HL-60 (cell line): ENCODE data around the gene XXYLT1.

Source experiments
- DNase-seq, 2 experiments: peaks; one replicate each; pipeline ENCODE4 v3.0.0-alpha.2; 2010 to 2020; ENCODE audit warnings: low read depth in 1 of 2, low spot score in 1 of 2
- H3K27ac ChIP-seq: fragments of 250-450 bp; sonication (Bioruptor Pico); replicated peaks from 2 replicates; pipeline ENCODE4 v1.5.1; 2020; ENCODE audit warnings: mild to moderate bottlenecking, moderate library complexity
- H3K27me3 ChIP-seq: fragments of 250-450 bp; sonication (Bioruptor Pico); 2 replicates; pipeline ENCODE4 v1.5.1; 2021; ENCODE audit warnings: mild to moderate bottlenecking, moderate library complexity; ENCODE audit not compliant: insufficient read depth, poor library complexity, severe bottlenecking
- H3K4me3 ChIP-seq: replicated peaks from 2 replicates; pipeline ENCODE4 v1.5.1; 2011; ENCODE audit warnings: mild to moderate bottlenecking, control low read depth, low read length; ENCODE audit not compliant: insufficient read depth
- CTCF ChIP-seq: IDR thresholded peaks from one replicate; pipeline ENCODE4 v1.5.1; 2011; ENCODE audit warnings: low read length, control low read depth, inconsistent platforms; ENCODE audit not compliant: insufficient read depth
- GABPA ChIP-seq: IDR thresholded peaks from 2 replicates; pipeline ENCODE4 v1.6.1; 2012; ENCODE audit warnings: low read depth
- POLR2AphosphoS5 ChIP-seq: IDR thresholded peaks from 2 replicates; pipeline ENCODE4 v1.6.1; 2012; ENCODE audit warnings: low read depth
- SPI1 ChIP-seq: IDR thresholded peaks from 2 replicates; pipeline ENCODE4 v1.6.1; 2012; ENCODE audit warnings: low read depth, mild to moderate bottlenecking, borderline replicate concordance
- TF ChIP-seq, protein P1 (sequence below): IDR thresholded peaks from 2 replicates; pipeline ENCODE4 v1.6.1; 2012; ENCODE audit warnings: low read depth; ENCODE audit not compliant: insufficient replicate concordance

Gene XXYLT1

GRCh38 chr3:195143221-195143620, 127.7 kb downstream of the XXYLT1 start:
- DNase-seq = no peak
- no peak overlapping the region for H3K27ac ChIP-seq
- TF ChIP-seq SPI1 (no peak), POLR2AphosphoS5 (no peak), GABPA (no peak), CTCF (no peak)
- TF ChIP-seq, protein P1, sequence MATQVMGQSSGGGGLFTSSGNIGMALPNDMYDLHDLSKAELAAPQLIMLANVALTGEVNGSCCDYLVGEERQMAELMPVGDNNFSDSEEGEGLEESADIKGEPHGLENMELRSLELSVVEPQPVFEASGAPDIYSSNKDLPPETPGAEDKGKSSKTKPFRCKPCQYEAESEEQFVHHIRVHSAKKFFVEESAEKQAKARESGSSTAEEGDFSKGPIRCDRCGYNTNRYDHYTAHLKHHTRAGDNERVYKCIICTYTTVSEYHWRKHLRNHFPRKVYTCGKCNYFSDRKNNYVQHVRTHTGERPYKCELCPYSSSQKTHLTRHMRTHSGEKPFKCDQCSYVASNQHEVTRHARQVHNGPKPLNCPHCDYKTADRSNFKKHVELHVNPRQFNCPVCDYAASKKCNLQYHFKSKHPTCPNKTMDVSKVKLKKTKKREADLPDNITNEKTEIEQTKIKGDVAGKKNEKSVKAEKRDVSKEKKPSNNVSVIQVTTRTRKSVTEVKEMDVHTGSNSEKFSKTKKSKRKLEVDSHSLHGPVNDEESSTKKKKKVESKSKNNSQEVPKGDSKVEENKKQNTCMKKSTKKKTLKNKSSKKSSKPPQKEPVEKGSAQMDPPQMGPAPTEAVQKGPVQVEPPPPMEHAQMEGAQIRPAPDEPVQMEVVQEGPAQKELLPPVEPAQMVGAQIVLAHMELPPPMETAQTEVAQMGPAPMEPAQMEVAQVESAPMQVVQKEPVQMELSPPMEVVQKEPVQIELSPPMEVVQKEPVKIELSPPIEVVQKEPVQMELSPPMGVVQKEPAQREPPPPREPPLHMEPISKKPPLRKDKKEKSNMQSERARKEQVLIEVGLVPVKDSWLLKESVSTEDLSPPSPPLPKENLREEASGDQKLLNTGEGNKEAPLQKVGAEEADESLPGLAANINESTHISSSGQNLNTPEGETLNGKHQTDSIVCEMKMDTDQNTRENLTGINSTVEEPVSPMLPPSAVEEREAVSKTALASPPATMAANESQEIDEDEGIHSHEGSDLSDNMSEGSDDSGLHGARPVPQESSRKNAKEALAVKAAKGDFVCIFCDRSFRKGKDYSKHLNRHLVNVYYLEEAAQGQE = no peak
- no peaks in the 10 kb centered on the region for H3K27me3 ChIP-seq
- H3K4me3 ChIP-seq = no peak overlapping the region

DNA sequence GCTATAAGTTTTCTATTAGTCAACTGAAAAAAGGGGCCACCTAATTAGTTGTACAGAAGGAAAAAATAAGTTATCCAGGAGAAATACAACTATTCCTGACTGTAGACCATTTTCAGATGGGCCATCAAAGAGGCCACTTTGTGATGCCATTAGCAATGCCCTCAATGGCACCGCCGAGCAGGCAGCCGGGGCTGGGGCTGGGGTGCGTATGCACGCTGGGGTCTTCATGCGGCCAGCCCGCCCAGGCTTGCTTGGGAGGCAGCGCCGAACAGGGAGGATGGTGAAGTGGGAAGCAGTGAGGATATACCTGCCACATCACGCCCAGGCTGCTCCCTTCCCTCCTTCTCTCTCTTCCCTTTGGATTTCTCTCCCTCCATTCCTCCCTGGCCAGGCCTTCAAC, 128.4 kb downstream of the XXYLT1 start:
- no peak for DNase-seq
- Histone ChIP-seq H3K27ac (no peak overlapping the region), H3K4me3 (no peak overlapping the region), H3K27me3 (no peaks in the 10 kb centered on the region)
- TF ChIP-seq POLR2AphosphoS5 = no peak
- TF ChIP-seq, protein P1 = no peak
- TF ChIP-seq CTCF = no peak
- TF ChIP-seq SPI1 = no peak
- TF ChIP-seq GABPA = no peak

DNA sequence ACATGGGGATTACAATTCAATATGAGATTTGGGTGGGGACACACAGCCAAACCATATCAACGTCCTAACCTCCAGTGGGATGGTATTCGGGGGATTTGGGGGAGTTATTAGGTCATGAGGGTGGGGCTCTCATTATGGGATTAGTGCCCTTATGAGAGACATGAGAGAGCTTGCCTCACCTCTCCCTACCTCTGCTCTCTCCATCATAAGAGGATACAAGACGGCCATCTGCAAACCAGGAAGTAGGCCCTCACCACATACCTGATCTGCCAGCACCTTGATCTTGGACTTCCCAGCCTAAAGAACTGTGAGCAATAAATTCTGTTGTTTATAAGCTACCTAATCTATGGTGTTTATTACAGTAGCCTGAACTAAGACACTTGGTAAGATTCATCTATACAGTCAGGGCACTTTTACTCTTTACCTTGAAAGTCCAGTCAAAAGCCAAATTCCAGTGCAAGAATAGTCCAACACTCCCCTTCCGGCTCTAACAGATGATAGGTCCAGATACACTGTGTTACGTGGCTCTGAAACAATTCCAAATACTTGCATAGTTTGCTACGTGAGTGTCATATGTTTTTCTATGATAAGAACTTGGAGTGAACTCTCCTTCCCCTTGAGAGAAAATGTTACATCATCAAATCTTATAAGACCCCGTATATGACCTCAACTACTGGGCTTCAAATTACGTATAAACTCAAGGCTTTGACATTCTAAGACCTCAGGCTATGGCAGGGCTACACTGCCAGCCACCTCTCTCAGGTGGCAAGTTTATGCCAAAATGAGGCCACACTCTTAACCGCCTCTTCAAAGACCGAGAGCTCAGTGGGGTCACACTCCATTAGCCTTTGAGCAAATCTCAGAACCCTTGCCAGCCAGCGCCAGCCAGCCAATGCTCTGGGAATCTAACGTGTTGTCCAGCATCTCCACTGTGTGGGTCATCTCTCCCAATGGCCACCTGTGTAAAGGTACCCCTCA, 129.9 kb downstream of the XXYLT1 start:
- no peak overlapping the region for H3K27ac ChIP-seq
- TF ChIP-seq CTCF (no peak), SPI1 (no peak), POLR2AphosphoS5 (no peak), GABPA (no peak)
- TF ChIP-seq, protein P1 = no peak
- no peak overlapping the region for H3K4me3 ChIP-seq
- DNase-seq = no peak
- H3K27me3 ChIP-seq = no peaks in the 10 kb centered on the region
